D721Med (cell line): Measurements from ENCODE around the gene RAI1.

Source experiments
- DNase-seq: peaks from one replicate; pipeline ENCODE4 v3.0.0; 2011; ENCODE audit warnings: low spot score; ENCODE audit not compliant: insufficient read length
- FAIRE-seq: peaks from 2 replicates; lab custom pipeline; 2011; peaks lifted over from hg19 to GRCh38; lab: Jason Lieb, UNC
- CTCF ChIP-seq: IDR thresholded peaks from 2 replicates; pipeline ENCODE4 v1.5.1; 2012; ENCODE audit warnings: mild to moderate bottlenecking, control low read depth; ENCODE audit not compliant: insufficient read depth; ENCODE audit errors: missing control alignments

Gene RAI1

DNA sequence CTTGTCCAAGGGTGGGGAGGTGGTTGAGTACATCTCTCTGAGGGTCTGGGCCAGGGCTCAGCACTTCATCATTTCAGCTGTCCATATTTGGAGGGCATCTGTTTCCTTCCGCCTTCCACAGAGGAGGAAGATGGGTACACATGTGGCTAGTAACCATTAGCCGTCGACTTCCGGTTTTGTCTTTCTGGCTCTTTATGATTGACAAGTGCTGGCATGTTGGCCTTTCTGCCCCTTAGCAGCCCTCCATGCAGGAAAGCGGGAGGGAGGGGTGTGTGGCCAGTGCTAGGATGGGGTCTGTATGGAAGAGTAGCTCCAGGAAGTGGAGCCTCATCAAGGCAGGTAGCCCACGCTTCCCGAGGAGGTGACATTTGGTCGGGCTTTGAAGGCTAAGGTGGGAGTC is 69.6 kb downstream of the RAI1 start:
- no peak for TF ChIP-seq CTCF
- FAIRE-seq (no peak), DNase-seq (no peak)

- no peak for DNase-seq
- FAIRE-seq = no peak
- no peak for TF ChIP-seq CTCF
Measured at GRCh38 chr17:17751489-17752088, 70.3 kb downstream of the RAI1 start.

- TF ChIP-seq CTCF = peak; percentile 17
- DNase-seq (no peak), FAIRE-seq (no peak)
Measured at GRCh38 chr17:17752089-17752820, 71.0 kb downstream of the RAI1 start.

- DNase-seq = no peak
- no peak for TF ChIP-seq CTCF
- no peak for FAIRE-seq
Measured at GRCh38 chr17:17752821-17753321, 71.6 kb downstream of the RAI1 start.

- FAIRE-seq (no peak), DNase-seq (no peak)
- no peak for TF ChIP-seq CTCF
Measured at GRCh38 chr17:17754719-17755686, 73.7 kb downstream of the RAI1 start.

DNA sequence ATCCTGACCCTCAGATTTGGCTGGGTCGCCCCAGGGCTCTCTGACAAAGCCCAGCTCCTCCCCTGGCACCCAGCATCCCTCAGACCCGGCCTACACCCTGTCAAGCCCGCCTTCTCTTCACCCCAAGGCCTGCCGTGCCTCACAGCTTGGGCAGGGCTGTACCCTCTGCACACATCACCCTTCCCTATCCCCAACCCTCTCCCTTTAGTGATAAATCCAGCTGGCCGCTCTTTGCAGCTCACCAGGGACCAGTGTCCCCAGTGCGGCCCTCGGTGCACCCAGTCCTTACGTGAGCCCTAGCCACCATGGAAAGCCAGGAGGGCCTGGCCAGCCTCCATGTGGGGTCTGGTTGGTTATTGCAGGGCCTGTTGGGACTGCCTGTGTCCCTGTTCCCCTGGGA is 74.5 kb downstream of the RAI1 start:
- no peak for TF ChIP-seq CTCF
- FAIRE-seq (no peak), DNase-seq (no peak)
